GM12878 (cell line): Measurements from ENCODE around the gene ZFP64.

Experiments
- CTCF ChIP-seq, 3 experiments: IDR thresholded peaks in 2 of 3; conservative IDR thresholded peaks in 1 of 3; 2 replicates each; pipeline ENCODE4 v1.5.1; 2011; ENCODE audit warnings: low read depth in 3 of 3, low read length in 3 of 3, mild to moderate bottlenecking in 3 of 3, control low read depth in 2 of 3, moderate library complexity in 2 of 3, inconsistent platforms in 1 of 3, mixed read lengths in 1 of 3; ENCODE audit not compliant: control insufficient read depth in 2 of 3, insufficient read depth in 1 of 3; ENCODE audit errors: extremely low read depth in 1 of 3
- EGR1 ChIP-seq, 2 experiments: IDR thresholded peaks; 1 replicate in 1 of 2; 2 replicates in 1 of 2; pipeline ENCODE4 v1.6.1; 2011 to 2012; ENCODE audit warnings: low read depth in 2 of 2, low read length in 2 of 2, borderline replicate concordance in 1 of 2, mild to moderate bottlenecking in 1 of 2, moderate library complexity in 1 of 2
- FOXM1 ChIP-seq: IDR thresholded peaks from 2 replicates; pipeline ENCODE4 v1.6.1; 2012; ENCODE audit warnings: low read depth, mild to moderate bottlenecking, inconsistent platforms, low read length, moderate library complexity
- GABPA ChIP-seq: IDR thresholded peaks from 2 replicates; pipeline ENCODE4 v1.6.1; 2014; ENCODE audit warnings: antibody characterized with exemption, low read depth, mild to moderate bottlenecking, inconsistent platforms
- MYC ChIP-seq: IDR thresholded peaks from 2 replicates; pipeline ENCODE4 v1.6.1; 2011; ENCODE audit warnings: mild to moderate bottlenecking, low read length, moderate library complexity, inconsistent platforms; ENCODE audit not compliant: insufficient read depth, insufficient replicate concordance, insufficient read length, severe bottlenecking
- NR2F1 ChIP-seq: fragments of 450-650 bp; conservative IDR thresholded peaks from 2 replicates; pipeline ENCODE4 v1.6.1; 2017; ENCODE audit warnings: mild to moderate bottlenecking
- POLR2A ChIP-seq: IDR thresholded peaks from 2 replicates; pipeline ENCODE4 v1.6.1; 2011; ENCODE audit warnings: low read depth, mild to moderate bottlenecking, low read length
- TAF1 ChIP-seq: IDR thresholded peaks from 2 replicates; pipeline ENCODE4 v1.6.1; 2011; ENCODE audit warnings: mild to moderate bottlenecking, low read depth, low read length, borderline replicate concordance
- ZBED1 ChIP-seq: IDR thresholded peaks from 2 replicates; pipeline ENCODE4 v1.6.1; 2016; ENCODE audit warnings: borderline replicate concordance

- TF ChIP-seq NR2F1, result no peak
- 0 out of 6 replicates have a peak, but pooled peaks of 1 of the 3 experiments have one; percentile 8 for TF ChIP-seq CTCF (IDR thresholded peaks at IDR 0.05 in 2 of 3, conservative IDR thresholded peaks at IDR 0.05 in 1 of 3; ENCODE audit: control insufficient read depth in 2 of 3, extremely low read depth in 1 of 3, insufficient read depth in 1 of 3, low read depth in 3 of 3, low read length in 3 of 3)
- TF ChIP-seq ZBED1, result no peak
- no peak for TF ChIP-seq FOXM1
- no peak for TF ChIP-seq TAF1
- no peak for TF ChIP-seq EGR1 (IDR thresholded peaks at IDR 0.05; ENCODE audit: borderline replicate concordance in 1 of 2, low read depth in 2 of 2, low read length in 2 of 2)
- TF ChIP-seq POLR2A, result no peak
- no peak for TF ChIP-seq MYC
- TF ChIP-seq GABPA, result no peak
These were observed 85.8 kb downstream of the ZFP64 start for GRCh38 chr20:52105442-52106422.
